ENCODE measurements around the gene ABHD17A. TPM values are rescaled to one million over a fixed set of nuclear protein-coding genes. Genes with fewer than 3 reads are reported as not detected.
"Not testable (repeated sequence)": the region's sequence is repeated elsewhere in the genome, so short reads cannot be mapped to it uniquely, and the experiment has no call there.

ABHD17A gene
- total and polyA plus RNA-seq, 4 donors = 68.8 to 110 (median 91.0) TPM

GRCh38 chr19:1888385-1888784 lies 3.1 kb upstream of the ABHD17A start:
- no peaks in the 10 kb centered on the region for H3K36me3 ChIP-seq (ENCODE audit: control insufficient read depth in 4 of 4, insufficient read depth in 4 of 4, low read length in 4 of 4)
- H3K9me3 ChIP-seq (ENCODE audit: control insufficient read depth in 4 of 4, insufficient read depth in 3 of 4, low read length in 3 of 4) = no peaks in the 10 kb centered on the region
- H3K27ac ChIP-seq (ENCODE audit: low read depth in 1 of 2, low read length in 1 of 2) = no peak overlapping the region
- 87 to 92% methylated on average over 5 of the region's 5 CpGs for WGBS, 2 donors
- DNase-seq = no peak
- ATAC-seq (ENCODE audit: insufficient read depth, low FRiP score) = no peak
- H3K4me1 ChIP-seq (ENCODE audit: control insufficient read depth in 5 of 5, insufficient read depth in 5 of 5, low read length in 5 of 5) = peaks cover 0 to 13% (median 5%) of the 10 kb centered on the region in 5 donors
- H3K4me3 ChIP-seq = no peak overlapping the region
- no peaks in the 10 kb centered on the region for H3K27me3 ChIP-seq (ENCODE audit: control insufficient read depth in 3 of 3, insufficient read depth in 3 of 3, low read length in 2 of 3)
- no peak for TF ChIP-seq CTCF (IDR thresholded peaks at IDR 0.05; ENCODE audit: control extremely low read depth, extremely low read depth)
- no peak overlapping the region for H3K9ac ChIP-seq (ENCODE audit: insufficient read depth in 1 of 2, low read length in 2 of 2)

GRCh38 chr19:1886360-1886759 lies 1.1 kb upstream of the ABHD17A start:
- DNase-seq; H3K9ac ChIP-seq (ENCODE audit: insufficient read depth in 1 of 2, low read length in 2 of 2); H3K9me3 ChIP-seq (ENCODE audit: control insufficient read depth in 4 of 4, insufficient read depth in 3 of 4, low read length in 3 of 4); ATAC-seq (ENCODE audit: insufficient read depth, low FRiP score); H3K36me3 ChIP-seq (ENCODE audit: control insufficient read depth in 4 of 4, insufficient read depth in 4 of 4, low read length in 4 of 4); H3K27me3 ChIP-seq (ENCODE audit: control insufficient read depth in 3 of 3, insufficient read depth in 3 of 3, low read length in 2 of 3); H3K27ac ChIP-seq (ENCODE audit: low read depth in 1 of 2, low read length in 1 of 2); H3K4me3 ChIP-seq: not testable (repeated sequence)
- peaks cover 0 to 23% (median 9%) of the 10 kb centered on the region in 5 donors for H3K4me1 ChIP-seq (ENCODE audit: control insufficient read depth in 5 of 5, insufficient read depth in 5 of 5, low read length in 5 of 5)
- 93 to 94% methylated on average over 15 of the region's 15 CpGs for WGBS, 2 donors

- H3K9me3 ChIP-seq (ENCODE audit: control insufficient read depth in 4 of 4, insufficient read depth in 3 of 4, low read length in 3 of 4) = no peaks in the 10 kb centered on the region
- DNase-seq (no peak), ATAC-seq (ENCODE audit: insufficient read depth, low FRiP score) (no peak)
- H3K27ac ChIP-seq (ENCODE audit: low read depth in 1 of 2, low read length in 1 of 2) = peak overlapping the region; percentile 91 to 96
- WGBS, 2 donors = 0 to 1% methylated on average over 40 to 56 of the region's 56 CpGs
- H3K9ac ChIP-seq (ENCODE audit: insufficient read depth in 1 of 2, low read length in 2 of 2) = peak overlapping the region; percentile 25 to 53
- peaks cover 0 to 10% (median 0%) of the 10 kb centered on the region in 4 donors for H3K36me3 ChIP-seq (ENCODE audit: control insufficient read depth in 4 of 4, insufficient read depth in 4 of 4, low read length in 4 of 4)
- no peak for TF ChIP-seq CTCF (IDR thresholded peaks at IDR 0.05; ENCODE audit: control extremely low read depth, extremely low read depth)
- no peaks in the 10 kb centered on the region for H3K27me3 ChIP-seq (ENCODE audit: control insufficient read depth in 3 of 3, insufficient read depth in 3 of 3, low read length in 2 of 3)
- H3K4me3 ChIP-seq = peak overlapping the region; percentile 96
- H3K4me1 ChIP-seq (ENCODE audit: control insufficient read depth in 5 of 5, insufficient read depth in 5 of 5, low read length in 5 of 5) = peaks cover 0 to 32% (median 9%) of the 10 kb centered on the region in 5 donors
These were observed 469 bp downstream of the ABHD17A start for GRCh38 chr19:1884719-1885334.

GRCh38 chr19:1884291-1884718 lies 991 bp downstream of the ABHD17A start:
- H3K9ac ChIP-seq (ENCODE audit: insufficient read depth in 1 of 2, low read length in 2 of 2) = peak overlapping the region; percentile 25 to 53
- no peaks in the 10 kb centered on the region for H3K9me3 ChIP-seq (ENCODE audit: control insufficient read depth in 4 of 4, insufficient read depth in 3 of 4, low read length in 3 of 4)
- no peaks in the 10 kb centered on the region for H3K27me3 ChIP-seq (ENCODE audit: control insufficient read depth in 3 of 3, insufficient read depth in 3 of 3, low read length in 2 of 3)
- no peak for ATAC-seq (ENCODE audit: insufficient read depth, low FRiP score)
- no peak for DNase-seq
- no peak for TF ChIP-seq CTCF (IDR thresholded peaks at IDR 0.05; ENCODE audit: control extremely low read depth, extremely low read depth)
- WGBS, 2 donors = 4 to 10% methylated on average over 11 of the region's 11 CpGs
- H3K27ac ChIP-seq (ENCODE audit: low read depth in 1 of 2, low read length in 1 of 2) = peak overlapping the region; percentile 91 to 96
- H3K36me3 ChIP-seq (ENCODE audit: control insufficient read depth in 4 of 4, insufficient read depth in 4 of 4, low read length in 4 of 4) = peaks cover 0 to 10% (median 0%) of the 10 kb centered on the region in 4 donors
- H3K4me3 ChIP-seq = peak overlapping the region; percentile 96
- peaks cover 0 to 32% (median 9%) of the 10 kb centered on the region in 5 donors for H3K4me1 ChIP-seq (ENCODE audit: control insufficient read depth in 5 of 5, insufficient read depth in 5 of 5, low read length in 5 of 5)

All from lung (tissue), 12 donors.